WERI-Rb-1 (cell line): ENCODE measurements around the gene MAP7D1.

Experiments used
- DNase-seq: peaks from one replicate; pipeline ENCODE4 v3.0.0-alpha.2; 2020
- H3K27ac ChIP-seq: fragments of 250-450 bp; sonication (Bioruptor Pico); 2 replicates; pipeline ENCODE4 v1.5.1; 2020; ENCODE audit warnings: mild to moderate bottlenecking, moderate library complexity
- H3K27me3 ChIP-seq: fragments of 250-450 bp; sonication (Bioruptor Pico); 2 replicates; pipeline ENCODE4 v1.5.1; 2021; ENCODE audit warnings: mild to moderate bottlenecking, low read depth, moderate library complexity; ENCODE audit not compliant: insufficient read depth, severe bottlenecking
- H3K36me3 ChIP-seq: fragments of 250-450 bp; sonication (Bioruptor Pico); 2 replicates; pipeline ENCODE4 v1.5.1; 2020; ENCODE audit warnings: mild to moderate bottlenecking, moderate library complexity
- H3K4me3 ChIP-seq: 2 replicates; pipeline ENCODE4 v1.5.1; 2011; ENCODE audit warnings: low read depth, mild to moderate bottlenecking, control low read depth, low read length
- H3K9me3 ChIP-seq: fragments of 250-450 bp; sonication (Bioruptor Pico); 2 replicates; pipeline ENCODE4 v1.5.1; 2021; ENCODE audit warnings: mild to moderate bottlenecking, moderate library complexity; ENCODE audit not compliant: severe bottlenecking
- CTCF ChIP-seq: IDR thresholded peaks from 2 replicates; pipeline ENCODE4 v1.5.1; 2011; ENCODE audit warnings: low read depth, mild to moderate bottlenecking, control low read depth, inconsistent platforms, low read length

Gene MAP7D1

GRCh38 chr1:36136535-36136934, 19.4 kb upstream of the MAP7D1 start:
- no peaks in the 10 kb centered on the region for H3K27me3 ChIP-seq
- no peak for DNase-seq
- H3K9me3 ChIP-seq: no peaks in the 10 kb centered on the region
- TF ChIP-seq CTCF: no peak
- H3K27ac ChIP-seq: no peak overlapping the region
- H3K36me3 ChIP-seq: peaks cover 32% of the 10 kb centered on the region
- no peak overlapping the region for H3K4me3 ChIP-seq

GRCh38 chr1:36137226-36137625, 18.7 kb upstream of the MAP7D1 start:
- Histone ChIP-seq H3K27ac (peak overlapping the region; percentile 4; the same call in 1 of the 2 replicates), H3K9me3 (no peaks in the 10 kb centered on the region), H3K4me3 (no peak overlapping the region), H3K27me3 (no peaks in the 10 kb centered on the region), H3K36me3 (peaks cover 32% of the 10 kb centered on the region)
- DNase-seq: peak; percentile 37
- TF ChIP-seq CTCF: no peak

GRCh38 chr1:36137776-36138175, 18.2 kb upstream of the MAP7D1 start:
- peaks cover 32% of the 10 kb centered on the region for H3K36me3 ChIP-seq
- no peaks in the 10 kb centered on the region for H3K9me3 ChIP-seq
- H3K27me3 ChIP-seq: no peaks in the 10 kb centered on the region
- H3K4me3 ChIP-seq: no peak overlapping the region
- no peak for DNase-seq
- H3K27ac ChIP-seq: no peak overlapping the region; the same call in 1 of the 2 replicates
- no peak for TF ChIP-seq CTCF

- H3K9me3 ChIP-seq: no peaks in the 10 kb centered on the region
- H3K27me3 ChIP-seq: no peaks in the 10 kb centered on the region
- H3K4me3 ChIP-seq: no peak overlapping the region
- TF ChIP-seq CTCF: no peak
- no peak for DNase-seq
- no peak overlapping the region for H3K27ac ChIP-seq
- peaks cover 32% of the 10 kb centered on the region for H3K36me3 ChIP-seq
These were observed 16.4 kb upstream of the MAP7D1 start for GRCh38 chr1:36139521-36139920.

DNA sequence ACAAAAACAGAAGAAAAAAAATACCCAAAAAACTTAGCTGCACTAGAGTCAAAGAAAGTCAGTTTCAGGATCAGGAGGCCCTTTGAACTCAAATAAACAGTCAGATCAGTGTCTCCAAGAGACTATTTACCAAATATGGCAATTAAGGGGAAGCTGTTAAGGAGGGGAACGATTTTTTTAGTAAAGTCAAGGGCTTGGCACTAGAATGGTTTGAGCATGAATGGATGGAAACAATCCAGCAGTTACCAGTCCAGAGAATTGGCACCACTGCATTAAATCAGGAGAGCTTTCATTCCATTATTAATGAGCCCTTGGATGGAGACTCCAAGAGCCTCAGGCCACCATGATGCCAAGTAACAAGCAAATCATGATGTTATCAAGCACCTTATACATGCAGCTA, 13.8 kb upstream of the MAP7D1 start:
- no peak overlapping the region for H3K4me3 ChIP-seq
- DNase-seq: no peak
- no peaks in the 10 kb centered on the region for H3K9me3 ChIP-seq
- no peak overlapping the region for H3K27ac ChIP-seq
- TF ChIP-seq CTCF: no peak
- peaks cover 22% of the 10 kb centered on the region for H3K36me3 ChIP-seq
- no peaks in the 10 kb centered on the region for H3K27me3 ChIP-seq

DNA sequence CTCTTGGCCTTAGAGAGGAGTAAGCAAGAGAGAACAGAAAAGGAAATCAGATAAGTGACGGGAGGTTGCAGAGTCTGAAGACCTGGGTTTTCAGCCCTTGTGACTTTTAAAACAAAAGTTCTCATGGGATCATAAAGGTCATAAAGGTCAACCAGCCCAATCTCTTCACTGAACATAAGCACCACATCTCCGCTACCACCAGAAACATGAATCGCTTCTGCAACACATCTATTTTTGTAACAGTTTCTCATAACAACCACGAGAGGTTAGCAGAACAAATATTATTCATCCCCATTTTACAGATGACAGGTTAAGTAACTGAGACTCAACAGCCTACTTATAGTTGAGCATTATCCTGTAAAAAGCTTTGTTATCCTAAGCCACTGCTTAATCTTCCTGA, 12.5 kb upstream of the MAP7D1 start:
- DNase-seq: no peak
- Histone ChIP-seq H3K4me3 (no peak overlapping the region), H3K9me3 (no peaks in the 10 kb centered on the region), H3K27ac (no peak overlapping the region), H3K27me3 (no peaks in the 10 kb centered on the region), H3K36me3 (peaks cover 9% of the 10 kb centered on the region)
- no peak for TF ChIP-seq CTCF
